ENCODE data around the gene SRRM2. TPM values are rescaled to one million over a fixed set of nuclear protein-coding genes. Genes with fewer than 3 reads are reported as not detected.

SRRM2 gene
- total RNA-seq, 2 donors from 2014 or later = 476 to 541 TPM

GRCh38 chr16:2803545-2804195 lies 51.2 kb downstream of the SRRM2 start:
- no peaks in the 10 kb centered on the region for H3K36me3 ChIP-seq
- no peak for TF ChIP-seq CTCF (IDR thresholded peaks at IDR 0.05)
- peaks cover 3% of the 10 kb centered on the region for H3K9me3 ChIP-seq
- no peaks in the 10 kb centered on the region for H3K27me3 ChIP-seq (replicated peaks; ENCODE audit: insufficient read depth)
- H3K27ac ChIP-seq = no peak overlapping the region
- no peak overlapping the region for H3K4me3 ChIP-seq
- no peak for DNase-seq (ENCODE audit: low spot score)
- H3K4me1 ChIP-seq (ENCODE audit: control insufficient read depth in 1 of 2, low read depth in 2 of 2) = no peaks in the 10 kb centered on the region
- ATAC-seq (ENCODE audit: insufficient number of reproducible peaks, low FRiP score, low read depth) = no peak

GRCh38 chr16:2804728-2805127 lies 52.3 kb downstream of the SRRM2 start:
- Histone ChIP-seq H3K36me3 (no peaks in the 10 kb centered on the region), H3K9me3 (peaks cover 3% of the 10 kb centered on the region), H3K4me3 (no peak overlapping the region), H3K4me1 (ENCODE audit: control insufficient read depth in 1 of 2, low read depth in 2 of 2) (no peaks in the 10 kb centered on the region), H3K27ac (no peak overlapping the region), H3K27me3 (replicated peaks; ENCODE audit: insufficient read depth) (no peaks in the 10 kb centered on the region)
- ATAC-seq (ENCODE audit: insufficient number of reproducible peaks, low FRiP score, low read depth) = no peak
- no peak for DNase-seq (ENCODE audit: low spot score)
- TF ChIP-seq CTCF (IDR thresholded peaks at IDR 0.05) = no peak

GRCh38 chr16:2806286-2806685 lies 53.8 kb downstream of the SRRM2 start:
- Histone ChIP-seq H3K36me3 (no peaks in the 10 kb centered on the region), H3K4me3 (no peak overlapping the region), H3K9me3 (peaks cover 3% of the 10 kb centered on the region), H3K27me3 (replicated peaks; ENCODE audit: insufficient read depth) (no peaks in the 10 kb centered on the region), H3K4me1 (ENCODE audit: control insufficient read depth in 1 of 2, low read depth in 2 of 2) (no peaks in the 10 kb centered on the region), H3K27ac (no peak overlapping the region)
- no peak for DNase-seq (ENCODE audit: low spot score)
- ATAC-seq (ENCODE audit: insufficient number of reproducible peaks, low FRiP score, low read depth) = no peak
- no peak for TF ChIP-seq CTCF (IDR thresholded peaks at IDR 0.05)

- H3K36me3 ChIP-seq = no peaks in the 10 kb centered on the region
- no peaks in the 10 kb centered on the region for H3K27me3 ChIP-seq (replicated peaks; ENCODE audit: insufficient read depth)
- ATAC-seq (ENCODE audit: insufficient number of reproducible peaks, low FRiP score, low read depth) = no peak
- no peak for TF ChIP-seq CTCF (IDR thresholded peaks at IDR 0.05)
- no peak overlapping the region for H3K27ac ChIP-seq
- no peak for DNase-seq (ENCODE audit: low spot score)
- no peaks in the 10 kb centered on the region for H3K4me1 ChIP-seq (ENCODE audit: control insufficient read depth in 1 of 2, low read depth in 2 of 2)
- peaks cover 3% of the 10 kb centered on the region for H3K9me3 ChIP-seq
- H3K4me3 ChIP-seq = no peak overlapping the region
Observed at GRCh38 chr16:2808181-2808580, 55.7 kb downstream of the SRRM2 start.

GRCh38 chr16:2809149-2809760 lies 56.8 kb downstream of the SRRM2 start:
- no peak for TF ChIP-seq CTCF (IDR thresholded peaks at IDR 0.05)
- Histone ChIP-seq H3K9me3 (no peaks in the 10 kb centered on the region), H3K4me3 (no peak overlapping the region), H3K27me3 (replicated peaks; ENCODE audit: insufficient read depth) (no peaks in the 10 kb centered on the region), H3K4me1 (ENCODE audit: control insufficient read depth in 1 of 2, low read depth in 2 of 2) (no peaks in the 10 kb centered on the region), H3K36me3 (no peaks in the 10 kb centered on the region), H3K27ac (no peak overlapping the region)
- DNase-seq (ENCODE audit: low spot score) (no peak), ATAC-seq (ENCODE audit: insufficient number of reproducible peaks, low FRiP score, low read depth) (no peak)

Data from thoracic aorta (tissue), 2 donors.